Pancreas (tissue), 10 donors: ENCODE measurements around the gene BAG3. TPM values are rescaled to one million over a fixed set of nuclear protein-coding genes. Genes with fewer than 3 reads are reported as not detected.
A peak's percentile ranks its signal among the peaks of the same experiment; 100 is the strongest.

ENCODE experiments used
- ATAC-seq, 4 donors: fragments of 200-7000 bp; cut with Tn5 transposase; one replicate each; pipeline versions ENCODE4 v1.8.0 to v1.9.1; 2020; ENCODE audit warnings: mild to moderate bottlenecking in 4 of 4, moderate library complexity in 4 of 4
- DNase-seq, 6 donors: peaks; one replicate each; pipeline ENCODE4 v3.0.0-alpha.2; 2020
- FAIRE-seq: peaks from 2 replicates; lab custom pipeline; 2012; peaks lifted over from hg19 to GRCh38; lab: Jason Lieb, UNC
- H3K27ac ChIP-seq, 4 donors: fragments of 200-600 bp; sonication (generic); 1 replicate in 3 of 4; 2 replicates in 1 of 4; pipeline versions ENCODE4 v1.5.0 to v1.8.0; 2020
- H3K27me3 ChIP-seq, 4 donors: fragments of 200-600 bp; one replicate each; pipeline ENCODE4 v1.8.0; 2021
- H3K36me3 ChIP-seq, 3 donors: fragments of 200-600 bp; sonication (generic) in 1 of 3; one replicate each; pipeline versions ENCODE4 v1.5.0 to v1.8.0; 2020 to 2021
- H3K4me1 ChIP-seq, 3 donors: fragments of 200-600 bp; one replicate each; pipeline ENCODE4 v1.8.0; 2021
- H3K4me3 ChIP-seq, 4 donors: fragments of 200-600 bp; sonication (generic) in 2 of 4; one replicate each; pipeline versions ENCODE4 v1.5.0 to v1.8.0; 2020 to 2021
- H3K9me3 ChIP-seq, 4 donors: fragments of 200-600 bp; one replicate each; pipeline ENCODE4 v1.8.0; 2021
- CTCF ChIP-seq, 4 donors: fragments of 200-600 bp; sonication (generic) in 3 of 4; IDR thresholded peaks; one replicate each; pipeline versions ENCODE4 v1.5.0 to v1.8.0; 2021; ENCODE audit warnings: antibody characterized with exemption in 4 of 4
- whole genome bisulfite sequencing, 2 donors: extraction: QIAGEN DNeasy Blood & Tissue Kit; methylation state at CpG; one replicate each; pipeline ENCODE4 v1.1.7; 2013; 5-methylcytosine and 5-hydroxymethylcytosine counted together
- intact Hi-C, 3 donors: fragments of 100-400 bp; cut with DNase I; formaldehyde crosslinking; loops; one replicate each; pipeline versions ENCODE4 v1.11.1 to v1.14.2; 2022
- polyA plus RNA-seq, 2 donors: library from polyadenylated mRNA; stranded (reverse); fragments of 200-250 nt; gene quantifications; one replicate each; pipeline ENCODE4 v1.2.3, GENCODE V29; 2013
- total RNA-seq, 6 donors: library from RNA; stranded (reverse); fragmentation: NEBNext Ultra II Directional in 4 of 6; extraction: Animal tissue kit (Norgen Biotek cat#: 25700) in 4 of 6; gene quantifications; one replicate each; pipeline versions ENCODE4 v1.2.1 to v1.2.4, GENCODE V29; 2021 to 2023
- donor health status: healthy with polysubstance abuse.
- donor health status: DM: no; HTN: no; CAD: no; lungs with moderate emphysema.
- donor health status: DM: no; HTN: no; CAD: no.
- donor health status: control.
- donor health status: control.
- donor health status: Bipolar disorder and iron deficiency.
- donor health status: DM: yes; HTN: yes; CAD: no.
- donor health status: DM: no; HTN: no; CAD: no.
- donor health status: DM: no; HTN: no; CAD: no.
- donor health status: DM: yes; HTN: yes; CAD: no.

Gene BAG3
- total and polyA plus RNA-seq, 8 donors = 6.4 to 16.8 (median 8.8) TPM

GRCh38 chr10:119679480-119679829, 28.3 kb downstream of the BAG3 start:
- H3K27ac ChIP-seq = no peak overlapping the region
- no peaks in the 10 kb centered on the region for H3K9me3 ChIP-seq
- intact Hi-C loops = loop anchor here in 1 of 3 donors (10.0 kb wide), 1 partner anchor 185 kb away; no protein-coding TSS in a partner anchor
- no peaks in the 10 kb centered on the region for H3K27me3 ChIP-seq
- H3K4me3 ChIP-seq = no peak overlapping the region
- 86 to 89% methylated on average over 7 of the region's 7 CpGs for WGBS, 2 donors
- FAIRE-seq (no peak), ATAC-seq (no peak), DNase-seq (no peak)
- no peak for TF ChIP-seq CTCF (IDR thresholded peaks at IDR 0.05)
- H3K36me3 ChIP-seq = peaks cover 8 to 27% (median 8%) of the 10 kb centered on the region in 3 donors
- no peaks in the 10 kb centered on the region for H3K4me1 ChIP-seq

- intact Hi-C loops = no loop called here
Measured at GRCh38 chr10:119680050-119680449, 28.9 kb downstream of the BAG3 start.

GRCh38 chr10:119680650-119681081, 29.5 kb downstream of the BAG3 start:
- no peak for DNase-seq
- no peaks in the 10 kb centered on the region for H3K9me3 ChIP-seq
- peaks cover 8 to 26% (median 8%) of the 10 kb centered on the region in 3 donors for H3K36me3 ChIP-seq
- peak in 1 of 4 donors; percentile 19 for ATAC-seq
- H3K27ac ChIP-seq = no peak overlapping the region
- no peak for FAIRE-seq
- H3K27me3 ChIP-seq = no peaks in the 10 kb centered on the region
- no peak for TF ChIP-seq CTCF (IDR thresholded peaks at IDR 0.05)
- no peak overlapping the region for H3K4me3 ChIP-seq
- no peaks in the 10 kb centered on the region for H3K4me1 ChIP-seq
- intact Hi-C loops = no loop called here
- WGBS, 2 donors = 73 to 75% methylated on average over 9 of the region's 9 CpGs

More at GRCh38 chr10:119680050-119680449, 28.9 kb downstream of the BAG3 start:
- Histone ChIP-seq H3K4me1 (no peaks in the 10 kb centered on the region), H3K27ac (no peak overlapping the region), H3K9me3 (no peaks in the 10 kb centered on the region), H3K27me3 (no peaks in the 10 kb centered on the region), H3K36me3 (peaks cover 8 to 26% (median 8%) of the 10 kb centered on the region in 3 donors), H3K4me3 (no peak overlapping the region)
- FAIRE-seq = no peak
- DNase-seq = no peak
- peak in 1 of 4 donors; percentile 17 for ATAC-seq
- 78 to 89% methylated on average over 4 of the region's 4 CpGs for WGBS, 2 donors
- no peak for TF ChIP-seq CTCF (IDR thresholded peaks at IDR 0.05)

GRCh38 chr10:119686465-119687191, 35.4 kb downstream of the BAG3 start:
- peak; percentile 65 to 94 (median 80) for DNase-seq
- Histone ChIP-seq H3K9me3 (no peaks in the 10 kb centered on the region), H3K27ac (no peak overlapping the region), H3K36me3 (no peaks in the 10 kb centered on the region), H3K27me3 (no peaks in the 10 kb centered on the region), H3K4me3 (peak overlapping the region in 1 of 4 donors; percentile 6), H3K4me1 (no peaks in the 10 kb centered on the region)
- peak; percentile 90 to 99 (median 97) for ATAC-seq
- peak; percentile 79 to 91 (median 84) for TF ChIP-seq CTCF (IDR thresholded peaks at IDR 0.05)
- intact Hi-C loops = no loop called here
- FAIRE-seq = no peak
- 23 to 27% methylated on average over 24 of the region's 24 CpGs for WGBS, 2 donors
